Fibroblast of upper back skin (primary cell): ENCODE measurements around the gene PIGO.

Experiments used
- DNase-seq: peaks from one replicate; pipeline ENCODE4 v3.0.0-alpha.2; 2013

Gene PIGO

GRCh38 chr9:35096035-35096849, at the start of gene PIGO:
Gene PIGO, minus strand, starts transcription at chr9:35096591. Its CDS starts 1,026 bp downstream, at chr9:35095565.
- DNase-seq, result peak; percentile 79

GRCh38 chr9:35142037-35142436, 45.6 kb upstream of the PIGO start:
- no peak for DNase-seq

- no peak for DNase-seq
Observed at GRCh38 chr9:35140093-35140492, 43.7 kb upstream of the PIGO start.

GRCh38 chr9:35136866-35137265, 40.5 kb upstream of the PIGO start:
- DNase-seq, result no peak

GRCh38 chr9:35135988-35136387, 39.6 kb upstream of the PIGO start:
- DNase-seq, result no peak

GRCh38 chr9:35134920-35135319, 38.5 kb upstream of the PIGO start:
- DNase-seq, result no peak

- DNase-seq, result peak; percentile 94
Observed at GRCh38 chr9:35116898-35117551, 20.6 kb upstream of the PIGO start.

GRCh38 chr9:35116539-35116897, 20.1 kb upstream of the PIGO start:
- no peak for DNase-seq

GRCh38 chr9:35115680-35116538, 19.5 kb upstream of the PIGO start, which contains the start of gene ATOSB:
Gene ATOSB, minus strand, starts transcription at chr9:35115862. Its CDS starts 7,588 bp downstream, at chr9:35108274.
- DNase-seq, result peak; percentile 97

GRCh38 chr9:35114840-35115628, 18.6 kb upstream of the PIGO start:
- peak; percentile 55 for DNase-seq

GRCh38 chr9:35114113-35114839, 17.9 kb upstream of the PIGO start:
- peak; percentile 98 for DNase-seq

- DNase-seq, result peak; percentile 74
Observed at GRCh38 chr9:35112257-35113020, 16.0 kb upstream of the PIGO start.

- peak; percentile 99 for DNase-seq
Observed at GRCh38 chr9:35111001-35111933, 14.9 kb upstream of the PIGO start.

GRCh38 chr9:35110327-35110761, 14.0 kb upstream of the PIGO start:
- peak; percentile 48 for DNase-seq

GRCh38 chr9:35108946-35109575, 12.7 kb upstream of the PIGO start:
- DNase-seq, result no peak

GRCh38 chr9:35108461-35108860, 12.1 kb upstream of the PIGO start:
- DNase-seq, result no peak

- DNase-seq, result no peak
Observed at GRCh38 chr9:35107297-35108290, 11.2 kb upstream of the PIGO start.

GRCh38 chr9:35106343-35106730, 9.9 kb upstream of the PIGO start:
- DNase-seq, result no peak
